ENCODE measurements around the gene METTL25B.
A peak's percentile ranks its signal among the peaks of the same experiment; 100 is the strongest.

METTL25B gene

DNA sequence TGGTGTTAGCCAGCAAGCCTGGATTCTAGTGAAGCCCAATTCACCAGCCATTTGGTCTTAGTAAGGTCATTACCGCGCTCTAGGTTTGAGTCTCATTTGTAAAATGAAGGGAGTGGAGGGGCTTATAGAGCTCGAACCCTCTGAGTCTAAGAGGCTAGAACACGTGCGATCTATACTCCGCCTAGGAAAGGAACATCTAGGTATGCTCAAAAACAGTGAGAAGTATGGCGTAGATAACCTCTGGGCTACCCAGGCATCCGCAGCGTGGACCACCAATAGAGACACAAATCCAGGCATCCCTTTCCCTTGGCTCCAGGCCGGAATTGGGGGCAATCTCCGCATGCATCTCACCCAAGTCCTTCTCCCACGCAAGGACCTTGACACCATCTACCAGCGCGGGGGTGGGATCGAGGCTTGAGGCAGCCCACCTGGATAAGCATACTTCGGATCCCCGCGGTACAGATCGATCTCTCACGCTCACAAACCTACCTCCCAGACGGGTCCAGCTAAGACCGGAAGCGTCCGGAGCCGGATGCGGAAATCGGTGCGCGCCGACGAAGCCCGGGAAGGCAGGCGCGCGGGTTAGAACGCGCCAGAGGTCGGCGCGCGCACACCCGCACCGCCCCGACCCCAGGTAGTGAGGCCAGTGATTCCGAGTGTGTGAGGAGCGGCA, at the start of gene METTL25B:
Gene METTL25B, plus strand, starts transcription at position 544 of the 673 bp plus-strand sequence. CDS start 636 bp downstream, outside the sequence.
- peak; percentile 92 for DNase-seq (ENCODE audit: low spot score)

DNA sequence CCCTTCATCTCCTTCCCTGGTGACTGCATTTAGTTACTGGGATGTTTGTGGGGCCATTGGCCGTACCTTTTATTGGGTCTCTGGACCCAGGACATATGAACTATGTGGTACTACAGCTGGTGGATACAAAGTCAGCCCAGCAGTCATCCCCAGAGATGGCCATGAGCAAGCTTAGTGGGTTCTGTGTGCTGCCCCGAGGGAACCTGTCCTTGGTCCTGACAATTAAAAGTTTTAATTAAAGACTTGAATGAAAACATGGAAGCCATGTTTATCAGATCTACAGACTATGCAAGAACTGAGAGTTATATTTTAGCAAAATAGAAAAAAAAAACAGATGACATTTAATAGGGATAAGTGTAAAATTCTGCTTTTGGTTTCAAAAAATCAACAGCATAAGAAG, 48.2 kb upstream of the METTL25B start:
- DNase-seq (ENCODE audit: low spot score): no peak

- DNase-seq (ENCODE audit: low spot score): no peak
Observed at GRCh38 chr1:156681196-156681960, 46.9 kb upstream of the METTL25B start.

DNA sequence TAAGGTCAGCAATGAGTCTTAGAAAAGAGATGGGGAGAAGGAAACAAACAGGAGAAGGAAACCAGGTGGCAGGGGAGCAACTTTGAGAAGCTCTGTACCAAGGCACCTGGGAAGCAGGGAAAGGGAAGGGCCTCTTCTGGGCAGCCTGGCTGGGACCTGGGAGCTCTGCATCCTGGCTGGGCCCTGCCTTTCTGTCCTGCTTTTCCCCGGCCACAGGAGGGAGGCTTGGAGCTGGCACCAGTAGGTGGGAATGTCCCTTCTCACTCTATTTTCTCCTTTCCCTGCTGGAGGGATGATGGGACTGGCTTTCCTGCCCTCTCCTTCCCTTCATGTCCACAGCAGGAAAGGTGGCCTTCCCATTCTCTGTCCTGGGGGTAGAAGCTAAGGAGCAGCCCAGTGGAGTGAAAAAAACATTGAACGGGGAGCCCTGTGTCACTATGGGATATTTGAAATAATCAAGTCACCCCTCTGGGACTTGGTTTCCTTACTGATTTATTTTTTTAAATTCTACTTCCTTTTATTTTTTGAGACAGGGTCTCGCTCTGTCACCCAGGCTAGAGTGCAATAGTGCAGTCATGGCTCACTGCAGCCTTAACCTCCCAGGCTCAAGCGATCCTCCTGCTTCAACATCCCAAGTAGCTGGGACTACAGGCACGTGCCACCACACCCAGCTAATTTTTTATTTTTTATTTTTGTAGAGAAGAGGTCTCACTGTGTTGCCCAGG, 45.9 kb upstream of the METTL25B start:
- DNase-seq (ENCODE audit: low spot score): no peak

DNA sequence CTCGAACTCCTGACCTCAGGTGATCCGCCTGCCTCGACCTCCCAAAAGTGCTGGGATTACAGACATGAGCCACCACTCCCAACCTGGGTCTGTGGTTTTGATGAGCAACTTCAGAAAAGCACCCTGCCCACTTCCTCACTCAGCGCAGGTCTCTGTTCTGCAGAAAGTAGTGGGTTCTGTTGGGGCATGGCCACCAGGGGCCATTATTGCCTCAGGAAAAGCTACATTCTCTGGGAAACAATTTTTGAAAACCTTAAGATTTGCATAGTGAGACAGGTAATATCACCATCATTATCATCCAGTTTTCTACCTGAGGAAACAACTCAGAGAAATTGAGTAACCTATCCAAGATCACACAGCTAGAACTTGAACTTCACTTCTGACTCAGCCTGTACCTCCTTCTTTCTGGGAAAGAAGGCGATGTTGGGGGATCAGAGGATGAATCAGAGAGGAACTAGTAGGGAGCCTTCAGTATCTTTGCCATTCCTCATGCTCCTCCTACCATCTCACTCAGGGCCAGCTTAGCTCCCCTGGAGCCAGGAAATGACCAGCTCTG, 44.0 kb upstream of the METTL25B start:
- no peak for DNase-seq (ENCODE audit: low spot score)

DNA sequence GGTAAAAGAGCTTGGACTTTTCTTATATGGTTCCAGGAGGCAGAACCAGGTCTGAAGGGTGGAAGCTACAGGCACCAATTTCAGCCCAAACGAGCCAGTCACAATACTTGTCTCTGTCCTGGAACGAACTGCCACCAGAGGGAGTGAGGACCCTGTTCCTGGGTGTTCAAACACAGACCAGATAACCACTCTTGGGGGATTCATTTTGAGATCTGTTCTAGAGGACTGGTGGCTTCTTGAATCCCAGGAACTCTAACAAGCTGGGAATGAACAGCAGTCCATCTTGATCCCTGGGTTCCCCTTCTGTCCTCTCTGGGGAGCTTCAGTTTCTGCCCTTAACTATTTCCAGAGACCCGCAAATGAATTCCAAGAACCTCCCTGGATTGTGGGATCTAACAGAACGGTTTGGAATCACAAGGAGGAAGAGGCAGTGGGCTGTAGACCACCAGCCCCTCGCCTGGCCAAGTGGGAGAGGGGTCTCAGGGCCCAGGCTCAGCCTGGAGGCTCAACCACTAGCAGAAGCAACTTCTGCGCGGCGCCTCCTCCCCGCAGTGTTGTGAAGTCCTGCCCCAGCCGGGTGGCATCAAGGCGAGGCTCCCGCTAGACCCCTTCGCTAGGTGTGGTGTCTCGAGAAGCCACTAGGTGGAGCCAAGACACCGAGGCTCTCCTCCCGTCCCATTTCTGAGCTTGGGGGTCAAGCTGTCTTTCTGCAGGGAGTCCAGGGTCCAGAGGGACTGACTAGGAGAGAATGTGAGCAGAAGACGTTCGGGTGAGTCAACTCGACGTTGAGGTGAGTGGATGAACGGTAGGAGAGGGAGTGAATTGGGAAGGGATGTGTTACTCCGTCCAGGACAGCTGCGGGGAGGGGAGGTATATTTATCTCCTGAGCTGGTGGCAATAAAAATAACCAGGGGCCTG, 39.0 kb upstream of the METTL25B start:
- peak; percentile 93 for DNase-seq (ENCODE audit: low spot score)

DNA sequence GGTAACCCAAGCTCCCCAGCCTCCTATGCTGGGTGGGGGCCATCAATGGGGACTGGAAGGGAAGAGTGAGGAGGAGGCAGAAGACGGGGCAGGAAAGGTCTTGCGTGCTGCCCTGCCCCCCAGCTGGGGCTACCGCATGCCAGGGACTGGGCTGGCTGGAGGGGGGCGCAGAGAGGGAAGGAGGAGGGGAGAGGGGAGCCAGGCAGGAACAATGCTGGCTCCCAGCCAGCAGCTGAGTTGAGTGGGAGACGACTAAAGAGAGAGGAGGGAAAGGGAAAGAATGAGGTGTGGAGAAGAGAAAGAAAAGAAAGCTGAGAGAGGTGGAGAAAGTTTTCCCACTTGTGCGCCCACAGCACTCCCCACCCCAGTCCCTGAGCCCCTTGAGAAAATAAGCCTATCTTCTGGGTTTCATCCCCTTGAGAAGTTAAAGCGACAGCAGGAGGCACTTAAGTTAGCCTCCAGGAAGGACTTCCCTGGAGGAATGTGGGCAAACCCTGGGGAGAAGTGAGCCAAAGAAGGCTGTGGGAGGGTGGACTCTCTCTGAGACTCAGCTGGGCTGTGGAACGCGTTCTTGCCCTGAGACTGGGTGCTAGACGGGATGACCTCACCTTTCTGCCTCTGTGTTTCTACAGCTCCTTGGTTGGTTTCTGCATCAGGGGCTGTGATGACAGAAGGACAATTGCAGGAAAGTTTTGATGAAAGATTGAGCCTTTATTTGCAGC, 38.2 kb upstream of the METTL25B start:
- no peak for DNase-seq (ENCODE audit: low spot score)

DNA sequence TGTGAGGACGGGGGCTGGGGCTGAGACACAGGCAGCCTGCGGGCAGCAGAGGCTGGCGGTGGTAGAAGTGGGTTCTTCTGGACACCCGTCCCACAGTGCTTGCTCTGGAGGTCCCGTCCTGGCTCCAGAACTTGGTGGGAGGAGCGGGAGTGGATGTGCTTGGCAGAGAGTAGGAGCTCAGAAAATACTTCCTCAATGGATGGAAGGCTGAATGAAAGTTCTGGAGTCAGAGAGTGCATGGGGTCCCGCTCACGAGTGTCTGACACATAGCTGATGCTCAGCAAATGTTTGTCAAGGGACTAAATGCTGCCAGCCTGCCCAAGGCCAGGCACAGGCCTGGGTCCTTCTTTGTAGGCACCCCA, 37.6 kb upstream of the METTL25B start:
- no peak for DNase-seq (ENCODE audit: low spot score)

DNA sequence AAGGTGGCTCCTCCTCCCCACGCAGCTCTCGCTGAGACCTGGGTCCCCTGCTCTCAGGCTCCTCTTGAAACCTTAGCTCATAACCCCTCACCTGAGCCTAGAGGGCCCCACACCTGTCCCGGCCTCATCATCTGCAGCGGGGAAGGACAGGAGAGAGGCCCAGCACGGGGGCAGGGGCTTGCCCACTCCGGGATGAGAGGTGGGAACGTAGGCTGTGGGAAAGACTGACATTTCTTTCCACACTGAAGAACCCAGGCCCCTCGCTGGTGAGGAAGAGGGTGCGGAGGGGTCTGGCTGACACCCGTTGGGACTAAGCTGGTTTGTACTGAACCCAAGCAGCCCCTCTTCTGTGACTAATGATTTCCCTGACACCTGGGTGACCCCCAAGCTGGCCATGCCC, 37.1 kb upstream of the METTL25B start:
- DNase-seq (ENCODE audit: low spot score): no peak

DNA sequence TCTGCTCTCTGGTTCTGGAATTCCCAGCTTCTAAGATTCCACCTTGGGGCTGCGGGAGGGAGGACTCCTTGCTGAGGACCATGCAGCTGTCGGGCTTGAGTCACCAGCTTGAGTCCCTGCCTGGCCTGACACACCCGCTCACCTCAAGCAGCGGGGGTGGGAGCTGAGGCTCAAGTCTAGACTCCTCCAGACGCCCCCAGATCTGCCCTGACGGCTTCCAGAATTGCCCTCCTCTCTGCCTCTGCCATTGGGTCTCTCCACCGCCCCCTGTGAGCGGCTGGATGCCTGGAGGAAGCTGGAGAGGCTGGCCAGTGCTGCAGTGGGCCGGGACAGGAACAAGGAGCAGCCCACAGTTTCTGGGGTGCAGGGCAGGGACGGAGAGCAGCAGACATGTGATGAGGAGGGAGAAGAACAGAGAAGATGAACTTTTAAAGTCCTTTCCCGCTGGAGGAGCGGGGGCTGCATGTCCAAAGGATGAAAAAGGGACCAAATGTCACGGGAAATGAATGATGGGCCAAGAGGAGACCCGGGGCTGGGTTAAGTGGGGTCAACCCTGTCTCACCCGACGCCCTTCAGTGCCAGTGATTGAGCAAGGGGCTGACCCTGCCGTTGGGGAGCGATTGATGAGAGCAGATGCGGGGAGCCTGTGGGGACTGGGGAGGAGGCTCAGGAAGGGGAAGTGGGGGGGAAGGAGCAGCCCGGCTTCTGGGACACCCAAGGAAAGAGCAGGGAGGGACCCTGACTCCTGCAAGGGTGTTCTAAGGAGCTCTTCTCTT, 36.4 kb upstream of the METTL25B start:
- no peak for DNase-seq (ENCODE audit: low spot score)

DNA sequence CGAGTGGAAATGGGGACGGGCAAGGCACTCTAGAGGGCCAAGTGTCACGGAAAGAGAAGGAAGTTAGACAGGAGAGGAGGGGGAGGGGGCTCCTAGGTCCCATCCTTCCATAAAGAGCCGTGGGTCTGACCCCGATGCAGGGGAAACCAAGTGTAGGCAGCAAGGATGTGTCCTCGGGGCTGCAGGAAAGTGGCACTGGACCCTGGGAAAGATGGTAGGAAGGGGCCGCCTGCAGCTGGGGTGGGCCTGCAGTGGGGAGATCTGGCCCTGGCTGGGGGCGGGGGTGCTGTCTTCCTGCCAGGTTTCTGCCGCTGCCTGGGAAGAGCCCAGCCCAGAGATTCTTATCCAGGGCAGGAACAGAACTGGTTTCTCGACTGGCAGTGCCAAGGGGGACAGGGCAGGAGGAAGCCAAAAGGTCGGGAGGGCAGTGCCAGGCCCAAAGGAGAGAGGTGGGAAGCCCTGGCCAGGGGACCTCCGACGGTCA, 35.8 kb upstream of the METTL25B start:
- no peak for DNase-seq (ENCODE audit: low spot score)

GRCh38 chr1:156692925-156693847, 35.1 kb upstream of the METTL25B start:
- no peak for DNase-seq (ENCODE audit: low spot score)

DNA sequence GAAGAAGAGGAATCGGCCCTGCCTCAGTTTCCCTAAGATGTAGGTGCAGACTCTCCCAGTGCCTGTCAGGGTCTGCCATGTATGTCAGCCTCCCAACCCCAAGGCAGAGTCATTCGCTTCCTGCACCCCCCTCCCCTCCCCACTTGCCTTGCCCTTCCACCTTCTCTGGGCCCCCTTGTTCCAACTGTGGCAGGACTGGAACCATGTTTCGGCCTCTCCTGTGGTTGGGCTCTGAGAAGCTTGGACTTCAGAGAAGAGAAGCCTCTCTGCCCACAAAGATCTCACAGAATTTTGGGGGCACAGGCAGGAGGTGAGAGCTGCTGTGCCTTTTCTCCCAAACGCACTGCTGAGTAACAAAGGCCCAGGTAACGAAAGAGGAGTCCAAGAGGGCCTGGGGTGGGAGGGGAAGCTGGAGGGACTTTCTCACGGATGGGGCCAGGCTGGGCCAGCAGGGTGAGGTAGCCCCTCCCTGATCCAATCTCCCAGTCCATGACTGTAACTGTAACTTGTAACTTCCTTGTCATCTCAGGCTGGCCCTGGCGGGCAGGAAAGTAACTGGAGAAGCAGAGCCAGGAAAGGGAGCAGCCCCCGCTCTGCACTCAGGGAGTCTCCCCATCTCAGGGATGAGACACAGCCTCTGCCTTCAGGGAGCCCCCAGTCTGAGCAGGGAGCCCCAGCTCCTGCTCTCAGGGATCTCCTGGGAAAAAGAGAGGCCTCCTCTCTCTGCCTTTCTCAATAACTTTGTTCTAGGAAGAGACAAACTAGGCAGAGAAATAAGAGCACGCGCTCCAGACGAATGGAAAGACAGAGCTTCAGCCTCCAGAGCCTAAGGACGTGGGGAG, 34.2 kb upstream of the METTL25B start:
- DNase-seq (ENCODE audit: low spot score): no peak

- no peak for DNase-seq (ENCODE audit: low spot score)
Observed at GRCh38 chr1:156694690-156694962, 33.6 kb upstream of the METTL25B start.

DNA sequence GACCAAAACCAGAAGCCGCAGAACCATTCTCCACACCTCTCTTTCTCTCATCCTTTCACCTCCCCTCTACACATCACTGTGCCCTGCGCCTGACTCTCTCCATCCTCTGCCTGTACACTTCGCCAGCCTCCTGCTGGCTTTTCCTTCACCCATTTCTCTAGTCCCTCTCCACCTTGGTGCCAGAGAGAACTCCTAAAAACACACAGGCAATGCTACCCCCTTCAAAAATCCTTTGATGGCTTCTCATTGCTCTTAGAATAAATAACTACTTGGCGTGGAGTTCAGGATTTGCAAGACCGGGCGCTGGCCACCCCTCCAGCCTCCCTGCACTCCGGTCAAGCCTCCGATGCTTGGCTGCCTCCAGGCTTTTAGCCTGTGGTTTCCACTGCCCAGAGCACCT, 31.5 kb upstream of the METTL25B start:
- DNase-seq (ENCODE audit: low spot score): no peak

DNA sequence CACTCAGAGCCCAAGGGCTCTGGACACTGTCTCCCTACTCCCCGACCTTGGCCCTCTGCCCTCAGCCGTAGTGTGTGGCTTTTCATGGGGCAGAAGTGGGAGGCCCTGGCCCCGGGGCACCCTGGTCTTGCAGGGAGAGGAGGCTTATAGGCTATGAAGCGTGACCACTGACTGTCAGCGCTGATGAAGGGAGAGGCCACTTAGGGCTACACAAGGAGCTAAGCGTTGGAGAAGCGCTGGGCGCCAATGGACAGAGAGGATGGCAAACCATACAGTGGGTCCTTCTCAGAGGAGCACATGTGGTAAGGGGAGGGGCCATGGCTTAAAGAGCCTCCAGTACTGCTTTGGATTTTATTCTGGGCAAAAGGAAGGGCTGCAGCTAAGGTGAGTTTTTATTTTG, 30.8 kb upstream of the METTL25B start:
- no peak for DNase-seq (ENCODE audit: low spot score)

GRCh38 chr1:156698995-156699394, 29.3 kb upstream of the METTL25B start:
- no peak for DNase-seq (ENCODE audit: low spot score)
